ENCODE data around the gene ACOXL.
"Not testable (repeated sequence)": the region's sequence is repeated elsewhere in the genome, so short reads cannot be mapped to it uniquely, and the experiment has no call there.

Gene ACOXL

DNA sequence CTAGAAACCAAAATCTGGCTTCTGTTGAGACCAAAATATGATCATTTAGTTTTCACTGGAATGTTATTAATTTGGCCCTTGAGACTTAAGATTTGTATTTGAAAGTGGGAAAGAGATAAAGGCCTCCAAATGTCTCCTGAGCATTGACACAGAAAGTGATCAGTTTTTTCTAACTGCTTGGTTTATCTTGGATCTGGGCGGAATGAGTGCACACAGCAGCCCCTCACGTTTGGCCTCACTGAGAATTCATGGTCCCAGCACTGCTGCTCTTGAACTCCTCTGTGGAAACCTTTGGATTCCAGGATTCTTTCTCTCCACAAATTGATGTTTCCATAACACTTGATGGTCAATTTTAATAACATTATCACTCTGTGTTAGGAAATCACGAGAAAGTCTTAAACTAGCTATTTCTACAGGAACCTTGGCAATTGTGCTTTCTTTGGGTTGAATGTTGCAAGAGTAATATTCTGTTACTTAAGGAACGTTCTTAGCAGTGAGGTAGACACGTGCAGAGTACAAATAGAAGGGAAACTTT lies 208.1 kb downstream of the ACOXL start:
- no peak for DNase-seq

DNA sequence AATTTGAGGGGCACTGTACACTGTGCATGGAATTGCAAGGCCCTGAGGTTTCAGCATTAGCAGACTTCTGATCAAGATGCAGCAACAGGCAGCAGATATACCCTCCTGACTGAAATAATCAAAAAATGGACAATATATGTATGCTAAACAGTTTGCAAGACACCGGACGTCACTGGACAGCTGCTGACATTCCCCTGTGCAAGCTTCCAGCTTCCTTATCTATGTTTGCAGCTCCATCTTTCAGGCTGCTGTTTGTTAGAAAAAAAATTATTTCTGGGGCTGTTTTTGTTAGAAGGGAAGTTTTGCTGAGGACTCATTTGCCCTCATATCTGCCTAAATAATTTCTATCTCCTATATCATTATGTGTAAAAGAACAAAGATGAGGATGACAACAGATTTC lies 208.9 kb downstream of the ACOXL start:
- DNase-seq: no peak

DNA sequence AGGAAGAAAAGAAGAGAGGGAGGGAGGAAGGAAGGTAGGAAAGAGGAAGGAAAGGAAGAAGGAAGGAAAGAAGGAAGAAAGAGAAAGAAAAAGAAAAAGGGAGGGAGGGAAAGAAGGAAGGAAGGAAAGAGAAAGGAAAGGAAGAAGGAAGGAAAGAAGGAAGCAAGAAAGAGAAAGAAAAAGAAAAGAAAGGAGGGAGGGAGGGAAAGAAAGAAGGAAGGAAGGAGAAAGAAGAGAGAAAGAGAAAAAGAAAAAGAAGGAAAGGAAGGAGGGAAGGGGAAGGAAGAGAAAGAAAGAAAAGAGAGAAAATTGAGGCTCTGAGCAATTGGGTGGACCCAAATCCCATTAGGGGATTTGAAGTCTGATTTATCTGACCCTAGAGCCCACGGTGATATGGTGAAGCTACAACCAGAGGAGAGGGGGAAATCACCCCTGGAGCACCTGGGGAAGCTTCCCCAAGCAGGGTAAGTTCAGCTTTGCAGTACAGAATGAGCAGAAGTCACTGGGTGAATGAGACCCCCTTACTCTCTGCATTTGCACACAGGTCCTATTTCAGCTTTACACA lies 210.8 kb downstream of the ACOXL start:
- no peak for DNase-seq

DNA sequence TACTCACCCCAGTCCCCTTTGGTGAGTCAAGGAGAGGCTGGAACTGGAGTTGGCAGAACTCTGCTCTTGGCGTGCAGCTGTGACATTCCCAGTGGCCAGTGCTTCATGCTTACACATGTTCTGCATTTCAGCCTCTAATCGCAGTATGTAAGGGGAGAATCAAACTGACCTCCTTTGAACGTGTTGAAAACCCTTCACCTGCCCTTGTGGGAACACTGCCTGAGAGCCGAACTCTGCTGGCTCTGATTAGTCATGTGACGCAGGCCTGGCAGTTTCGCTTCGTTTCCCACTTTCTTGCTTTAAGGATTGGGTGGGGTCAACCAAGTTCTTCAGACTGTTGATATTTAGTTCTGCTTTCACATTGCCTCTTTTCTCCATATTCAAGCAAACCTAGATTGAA lies 214.5 kb downstream of the ACOXL start:
- DNase-seq: no peak

DNA sequence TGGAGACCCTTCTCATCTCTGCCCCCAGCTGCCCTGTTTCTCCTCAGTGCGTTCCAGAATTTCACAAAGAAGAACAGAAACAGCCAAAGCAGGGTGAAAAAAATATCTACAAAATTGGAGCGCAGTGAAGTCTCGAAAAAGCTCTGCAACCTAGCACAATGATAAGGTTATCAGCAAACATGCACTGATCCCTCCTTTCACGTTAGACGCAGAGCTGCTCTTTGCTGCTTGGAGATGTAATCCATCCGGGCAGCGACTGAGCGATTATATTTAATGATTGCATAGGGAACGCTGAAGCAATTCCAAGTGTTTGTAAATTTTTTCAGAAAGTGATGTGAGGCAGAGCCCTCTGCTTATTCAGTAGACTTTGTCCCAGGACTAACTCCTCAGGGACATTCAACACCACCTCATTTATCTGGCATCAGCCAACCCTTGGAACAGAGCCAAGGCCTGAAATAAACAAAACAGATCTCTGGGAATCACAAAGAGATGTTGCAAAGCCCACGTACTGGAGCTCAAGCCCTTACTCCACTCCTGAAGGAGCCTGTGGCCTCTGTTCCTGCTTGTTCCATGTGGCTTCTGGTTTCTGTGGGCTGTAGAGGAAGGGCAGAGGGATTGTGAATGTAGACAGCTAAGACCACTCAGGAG lies 215.8 kb downstream of the ACOXL start:
- no peak for DNase-seq

DNA sequence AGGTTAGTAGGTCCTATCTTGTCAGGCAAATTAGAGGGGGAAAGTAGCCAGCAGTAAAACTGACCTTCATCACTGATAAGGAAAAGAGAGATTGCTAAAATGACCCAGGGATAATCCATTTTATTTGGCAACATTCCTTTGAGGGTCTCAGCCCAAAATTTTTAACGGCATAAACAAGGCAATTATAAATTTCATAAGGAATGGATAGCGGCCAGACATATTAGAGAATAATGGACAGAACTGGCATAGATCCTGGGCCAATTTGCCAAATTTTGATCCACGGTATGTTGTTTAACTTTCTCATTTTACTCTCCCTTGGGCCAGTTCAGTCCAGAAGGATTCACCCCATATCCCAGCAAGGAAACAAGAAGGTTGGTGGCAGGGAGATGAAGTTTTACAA lies 217.9 kb downstream of the ACOXL start:
- no peak for DNase-seq

DNA sequence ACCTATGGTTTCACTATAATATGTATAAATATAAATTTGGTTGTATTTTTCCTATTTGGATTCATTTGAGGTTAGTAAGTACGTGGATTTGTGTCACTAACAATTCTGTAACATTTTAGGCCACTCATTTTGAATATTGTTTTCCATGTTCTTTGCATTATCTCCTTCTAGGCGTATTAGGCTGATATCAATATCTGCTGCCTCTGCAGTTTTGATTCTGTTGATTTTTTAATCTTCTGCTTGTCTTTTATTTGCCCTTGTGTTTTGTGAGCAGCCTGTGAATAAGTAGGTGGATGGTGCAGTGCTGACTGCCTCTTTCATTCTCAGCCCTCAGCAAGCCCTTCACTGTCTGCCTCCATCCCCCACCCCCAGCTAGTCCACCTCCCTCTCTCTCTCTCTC lies 222.7 kb downstream of the ACOXL start:
- no peak for DNase-seq

DNA sequence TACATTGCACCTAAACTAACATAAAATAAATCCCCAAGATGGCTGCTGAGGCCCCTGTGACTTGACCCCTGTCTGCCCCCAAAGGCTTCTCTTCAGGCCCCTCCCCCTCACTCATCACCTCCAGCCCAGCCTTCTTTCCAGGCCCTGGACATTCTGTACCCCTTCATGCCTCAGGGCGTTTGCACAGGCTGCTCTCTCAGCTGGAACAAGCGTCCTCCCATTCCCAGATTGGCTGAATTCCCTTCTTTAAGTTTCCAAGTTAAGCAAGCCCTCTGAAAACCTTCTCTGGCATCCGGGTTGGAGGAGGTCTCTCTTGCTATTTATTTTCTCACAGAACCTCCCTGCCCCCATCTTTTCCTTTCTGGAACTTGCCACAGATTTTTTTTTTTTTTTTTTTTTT lies 223.2 kb downstream of the ACOXL start:
- DNase-seq: no peak

DNA sequence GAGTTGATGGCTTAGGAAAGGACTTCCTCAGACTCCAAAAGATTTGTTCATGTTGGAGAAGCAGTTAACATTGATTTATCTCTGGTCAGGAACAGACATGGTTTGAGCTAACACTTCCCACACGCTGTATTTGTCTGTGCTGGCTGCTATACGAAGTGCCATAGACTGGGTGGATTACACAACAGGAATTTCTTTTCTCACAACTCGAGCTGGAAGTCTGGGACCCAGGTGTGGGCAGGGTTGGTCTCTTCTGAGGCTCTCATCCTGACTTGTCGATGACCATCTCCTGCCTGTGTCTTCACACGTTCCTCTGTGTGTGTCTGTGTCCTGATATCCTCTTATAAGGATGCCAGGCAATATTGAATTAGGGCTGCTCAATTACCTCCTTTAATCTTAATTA lies 224.9 kb downstream of the ACOXL start:
- DNase-seq: no peak

DNA sequence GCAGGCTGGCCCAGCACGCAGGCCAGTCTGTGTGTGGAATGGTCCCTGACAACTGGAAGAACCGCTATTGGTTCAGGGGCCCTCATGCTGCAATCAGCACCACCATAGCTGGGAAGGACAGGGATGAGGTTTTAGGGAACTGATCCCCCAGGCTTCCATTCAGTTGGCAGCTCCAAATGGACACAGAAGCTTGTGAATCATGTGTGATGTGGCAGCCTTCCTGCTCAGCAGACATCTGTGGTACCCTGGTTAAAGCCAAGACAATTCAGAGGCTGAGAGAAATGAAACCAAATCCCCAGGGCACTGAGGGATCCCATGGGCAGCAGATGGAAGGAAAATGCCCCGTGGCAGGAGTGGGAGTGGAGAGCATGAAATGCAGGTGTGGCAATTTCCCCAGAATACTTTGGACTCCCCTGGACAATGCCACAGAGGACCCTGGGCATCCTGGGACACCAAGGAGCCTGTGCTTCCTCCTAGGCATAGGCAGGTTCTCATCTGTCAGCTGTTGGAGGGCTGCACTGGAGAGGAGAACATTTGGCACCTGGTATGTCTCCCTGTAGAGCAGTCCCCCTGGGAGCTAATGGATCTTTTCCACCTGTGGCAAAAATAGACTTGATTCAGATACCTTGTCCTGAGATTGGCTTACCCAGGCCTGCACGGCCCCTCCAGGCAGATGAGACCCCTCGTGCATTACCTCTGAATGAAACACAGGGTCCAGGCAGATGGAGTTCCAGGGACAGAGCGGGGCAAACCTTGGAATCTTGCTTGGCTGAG lies 226.2 kb downstream of the ACOXL start:
- no peak for DNase-seq

DNA sequence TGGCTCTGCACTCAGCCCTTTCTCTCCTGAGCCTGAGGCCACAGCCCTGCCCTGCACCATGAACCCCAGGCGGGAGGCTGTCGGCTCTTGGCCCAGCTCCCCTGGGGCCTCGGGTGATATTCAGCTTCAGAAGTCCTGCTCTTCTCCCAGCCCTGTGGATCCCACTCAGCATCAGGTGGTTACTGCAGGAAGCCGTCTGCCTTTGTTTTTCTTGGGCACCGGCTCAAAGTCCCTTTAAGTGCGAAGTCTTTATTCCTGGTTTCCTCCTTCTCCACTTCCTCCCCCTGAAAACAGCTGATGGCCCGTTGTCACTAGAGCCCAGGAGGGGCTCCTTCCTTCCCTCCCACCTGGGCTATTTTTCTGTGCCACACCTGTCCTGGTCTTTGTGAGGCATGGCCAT lies 226.8 kb downstream of the ACOXL start:
- no peak for DNase-seq

DNA sequence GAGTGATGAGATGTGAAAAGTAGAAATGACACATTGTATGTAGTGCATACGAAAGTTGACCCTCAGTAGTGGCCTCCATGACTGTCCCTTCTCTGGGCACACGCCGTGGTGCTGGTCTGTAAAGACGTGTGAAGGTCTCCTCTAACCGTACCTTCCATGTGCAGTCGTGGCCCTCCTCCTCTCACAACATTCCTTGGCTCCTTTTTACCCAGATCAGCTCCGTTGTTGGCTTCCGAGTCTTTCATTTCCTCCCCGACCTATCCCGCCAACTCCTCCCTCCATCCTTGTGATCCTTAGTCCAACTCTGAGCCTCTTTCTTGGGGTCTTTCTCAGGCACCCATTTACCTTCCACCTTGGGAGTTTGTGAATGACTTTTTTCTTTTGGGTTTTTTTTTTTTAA lies 227.9 kb downstream of the ACOXL start:
- no peak for DNase-seq

DNA sequence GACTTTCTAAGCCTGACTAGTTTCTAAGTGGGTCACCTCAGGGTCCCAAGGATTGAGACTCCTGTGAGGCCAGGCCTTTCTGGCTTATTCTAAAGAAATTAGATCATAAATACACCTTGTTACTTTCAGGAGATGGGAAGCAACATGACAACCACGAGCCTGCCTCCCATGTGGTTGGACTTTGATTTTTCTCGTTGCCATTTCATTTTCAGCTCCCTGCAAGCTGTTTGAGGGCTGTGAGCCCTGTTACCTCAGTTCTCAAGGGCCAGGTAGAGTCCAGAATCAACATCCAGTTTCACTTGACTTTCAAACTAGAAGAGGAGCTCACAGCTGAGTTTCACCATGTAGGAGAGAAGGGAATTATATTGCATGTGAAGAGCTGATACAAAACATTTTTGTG lies 228.6 kb downstream of the ACOXL start:
- no peak for DNase-seq

DNA sequence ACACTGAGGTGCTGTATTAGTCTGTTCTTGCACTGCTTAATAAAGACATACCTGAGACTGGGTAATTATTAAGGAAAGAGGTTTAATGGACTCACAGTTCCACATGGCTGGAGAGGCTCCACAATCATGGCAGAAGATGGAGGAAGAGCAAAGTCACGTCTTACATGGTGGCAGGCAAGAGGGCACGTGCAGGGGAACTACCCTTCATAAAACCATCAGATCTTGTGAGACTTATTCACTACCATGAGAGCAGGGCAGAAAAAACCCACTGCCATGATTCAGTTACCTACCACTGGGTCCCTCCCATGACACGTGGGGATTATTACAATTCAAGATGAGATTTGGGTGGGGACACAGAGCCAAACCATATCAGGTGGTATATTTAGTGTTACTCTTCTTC lies 229.3 kb downstream of the ACOXL start:
- DNase-seq: not testable (repeated sequence)

DNA sequence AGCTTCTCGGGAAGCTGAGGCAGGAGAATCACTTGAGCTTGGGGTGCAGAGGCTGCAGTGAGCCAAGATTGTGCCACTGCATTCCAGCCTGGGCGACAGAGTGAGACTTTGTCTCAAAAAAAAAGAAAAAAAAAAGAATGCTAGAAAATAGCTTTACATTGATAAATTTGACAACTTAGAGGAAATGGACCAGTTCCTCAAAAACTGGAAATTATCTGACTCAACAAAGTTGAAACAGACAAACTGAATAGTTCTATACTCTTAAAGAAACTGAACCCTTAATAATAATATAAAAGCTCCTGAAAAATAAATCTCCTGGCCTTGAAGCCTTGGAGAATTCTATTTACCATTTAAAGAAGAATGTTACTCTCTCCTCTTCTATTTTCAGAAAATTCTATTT lies 237.3 kb downstream of the ACOXL start:
- no peak for DNase-seq

DNA sequence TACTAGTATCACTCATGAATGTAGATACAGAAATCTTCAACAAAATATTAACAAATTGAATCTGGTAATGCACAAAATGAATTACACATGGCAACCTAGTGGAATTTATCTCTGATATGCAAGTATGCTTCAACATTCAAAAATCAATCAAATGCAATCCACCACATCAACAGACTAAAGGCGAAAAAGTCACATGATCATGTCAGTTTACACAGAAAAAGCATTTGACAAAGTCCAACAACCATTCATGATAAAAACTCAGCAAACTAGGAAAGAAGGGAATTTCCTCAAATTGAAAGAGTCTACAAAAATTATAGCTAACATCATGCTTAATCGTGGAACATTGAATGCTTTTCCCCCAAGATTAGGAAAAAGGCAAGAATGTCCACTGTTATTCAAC lies 237.8 kb downstream of the ACOXL start:
- DNase-seq: no peak

DNA sequence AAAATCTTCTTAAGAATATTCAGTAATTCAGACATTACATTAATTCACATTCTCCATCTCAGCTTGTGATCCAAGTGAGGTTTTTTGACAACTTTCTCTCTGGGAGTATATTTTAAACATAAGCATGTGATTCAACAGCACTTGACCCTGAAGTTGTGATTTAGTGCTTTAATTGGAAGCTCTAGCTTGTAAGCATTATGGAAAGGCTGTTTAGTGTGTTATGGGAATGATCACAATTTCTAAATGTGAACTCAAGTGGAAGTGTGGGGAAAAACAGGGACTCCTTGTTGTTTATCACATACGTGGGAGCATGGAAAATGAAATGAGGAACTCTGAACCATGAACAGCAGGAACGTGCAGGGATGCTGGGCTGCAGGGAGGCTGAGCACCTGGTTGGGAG lies 239.4 kb downstream of the ACOXL start:
- no peak for DNase-seq

DNA sequence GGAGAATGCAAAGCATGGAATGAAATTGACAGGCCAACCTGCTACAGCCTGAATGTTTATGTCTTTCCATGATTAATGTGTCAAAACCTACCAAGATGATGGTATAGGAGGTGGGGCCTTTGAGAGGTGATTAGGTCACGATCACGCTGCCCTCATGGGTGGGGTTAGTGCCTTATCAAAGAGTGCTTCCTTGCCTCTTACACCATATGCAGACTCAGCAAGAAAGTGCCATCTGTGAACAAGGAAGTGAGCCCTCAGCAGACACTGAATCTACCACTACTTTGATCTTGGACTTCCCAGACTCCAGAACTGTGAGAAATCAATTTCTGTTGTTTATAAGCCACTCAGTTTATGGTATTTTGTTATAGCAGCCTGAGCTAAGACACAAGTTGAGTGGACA lies 240.9 kb downstream of the ACOXL start:
- no peak for DNase-seq

DNA sequence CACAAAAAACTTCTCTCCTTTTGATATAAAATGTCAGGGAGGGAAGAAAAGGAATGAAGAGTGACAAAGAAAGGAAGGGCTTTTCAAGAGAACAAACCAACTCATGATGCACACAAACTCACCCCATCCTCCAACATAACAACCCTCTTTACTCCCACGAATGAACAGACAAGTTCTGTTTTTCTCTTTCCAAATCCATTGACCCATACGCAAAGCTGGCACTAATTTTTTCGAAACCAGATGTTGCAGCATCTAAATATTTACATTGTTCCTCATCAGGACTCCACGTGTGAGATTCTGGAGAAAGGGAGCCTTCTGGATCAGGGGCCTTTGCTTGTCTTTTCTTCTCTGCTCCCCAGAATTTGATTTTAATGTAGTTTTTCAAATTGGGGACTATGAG lies 245.0 kb downstream of the ACOXL start:
- DNase-seq: no peak

DNA sequence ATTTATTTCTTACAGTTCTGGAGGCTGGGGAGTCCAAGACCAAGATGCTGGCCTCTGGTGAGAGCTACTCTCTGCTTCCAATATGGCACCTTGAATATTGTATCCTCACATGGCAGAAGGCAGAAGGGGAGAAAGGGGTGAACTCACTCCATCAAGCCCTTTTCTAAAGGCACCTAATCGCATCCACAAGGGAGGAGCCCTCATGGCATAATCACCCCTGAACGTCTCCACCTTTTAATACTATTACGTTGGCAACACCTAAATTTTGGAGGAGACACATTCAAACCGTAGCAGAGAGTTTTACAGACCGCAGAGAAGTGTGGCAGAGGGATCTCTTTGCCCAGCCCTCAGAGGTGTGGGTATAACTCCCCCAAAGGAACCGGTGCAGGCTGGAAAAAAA lies 245.8 kb downstream of the ACOXL start:
- no peak for DNase-seq

DNA sequence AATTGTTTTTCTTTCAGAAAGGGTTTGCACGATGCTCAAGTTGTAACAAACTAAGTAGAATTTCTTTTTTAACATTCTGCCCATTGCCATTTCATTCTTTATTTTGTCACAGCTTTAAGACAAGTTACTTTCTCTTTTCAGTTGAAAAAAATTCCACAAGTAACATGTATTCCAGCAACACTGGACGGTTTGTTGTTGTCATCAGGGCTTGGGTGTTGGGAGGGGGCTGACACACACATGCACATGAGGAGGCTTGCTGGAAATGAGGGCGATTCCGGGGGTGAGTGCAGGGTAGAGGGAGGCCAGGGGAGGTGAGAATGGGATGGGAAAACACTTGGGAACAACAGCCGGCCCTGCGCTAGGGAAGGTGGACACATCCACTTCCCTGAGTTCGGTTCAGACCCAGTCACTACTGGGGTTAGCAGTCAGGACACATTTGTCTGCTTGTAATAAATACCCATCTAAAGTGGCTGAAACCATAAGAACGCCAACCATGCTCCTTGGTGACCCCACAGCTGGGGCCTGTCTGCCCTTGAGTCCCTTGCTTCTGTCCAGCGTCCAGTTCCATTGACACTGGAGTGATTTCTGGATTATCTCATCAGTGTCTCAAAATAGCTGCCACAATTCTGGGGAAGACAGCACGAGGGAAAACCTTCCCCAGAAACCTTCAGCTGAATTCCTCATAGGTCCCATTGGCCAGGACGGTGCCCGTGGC lies 246.5 kb downstream of the ACOXL start:
- DNase-seq: no peak

DNA sequence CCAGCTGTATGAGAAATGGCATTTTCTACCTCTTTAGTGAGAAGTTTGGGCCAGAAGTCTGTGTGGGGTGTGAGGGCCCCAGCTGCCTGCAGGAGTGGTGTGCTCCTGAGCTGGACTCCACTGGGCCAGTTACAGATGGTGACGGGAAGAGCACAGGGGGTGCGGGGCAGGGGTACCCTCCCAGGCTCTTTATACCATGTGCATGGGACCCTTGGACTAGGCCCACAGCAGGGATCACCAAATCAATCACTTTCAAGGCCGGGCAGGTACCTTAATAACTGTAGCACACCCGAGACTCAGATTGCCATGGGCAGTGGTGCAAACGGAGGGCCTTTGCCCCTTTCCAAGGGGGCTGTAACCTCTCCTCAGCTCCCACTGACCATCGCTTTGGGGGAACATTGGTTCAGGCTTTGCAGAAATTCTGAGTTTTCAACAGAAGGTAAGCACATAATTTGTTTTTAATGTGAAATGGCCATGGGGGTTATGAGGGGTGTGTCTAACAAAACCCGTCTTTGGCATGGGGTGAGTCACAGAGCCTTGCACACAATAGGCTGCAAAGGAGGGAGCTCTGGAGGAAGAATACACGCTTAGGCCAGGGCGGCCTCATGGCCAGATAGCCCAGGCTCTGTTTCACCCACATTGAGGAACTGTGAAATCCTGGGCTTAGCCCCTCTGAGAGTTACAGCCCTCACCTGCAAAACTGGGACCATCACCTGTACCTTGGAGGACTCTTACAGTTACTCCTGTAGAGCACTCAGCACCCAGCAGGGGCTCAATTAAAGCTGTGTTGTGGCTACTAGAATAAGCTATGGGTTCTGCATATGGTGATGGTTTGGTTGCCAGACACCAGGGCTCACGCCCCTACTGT lies 247.3 kb downstream of the ACOXL start:
- DNase-seq: no peak

All from amniotic stem cell (primary cell).